HPDE6-E6E7 (cell line): ENCODE data around the gene SYNCRIP.
A peak's percentile ranks its signal among the peaks of the same experiment; 100 is the strongest.
"Not testable (repeated sequence)": the region's sequence is repeated elsewhere in the genome, so short reads cannot be mapped to it uniquely, and the experiment has no call there.

Experiments
- DNase-seq: peaks from one replicate; pipeline ENCODE4 v3.0.0; 2011; ENCODE audit warnings: missing footprints; ENCODE audit errors: extremely low spot score

The SYNCRIP gene

DNA sequence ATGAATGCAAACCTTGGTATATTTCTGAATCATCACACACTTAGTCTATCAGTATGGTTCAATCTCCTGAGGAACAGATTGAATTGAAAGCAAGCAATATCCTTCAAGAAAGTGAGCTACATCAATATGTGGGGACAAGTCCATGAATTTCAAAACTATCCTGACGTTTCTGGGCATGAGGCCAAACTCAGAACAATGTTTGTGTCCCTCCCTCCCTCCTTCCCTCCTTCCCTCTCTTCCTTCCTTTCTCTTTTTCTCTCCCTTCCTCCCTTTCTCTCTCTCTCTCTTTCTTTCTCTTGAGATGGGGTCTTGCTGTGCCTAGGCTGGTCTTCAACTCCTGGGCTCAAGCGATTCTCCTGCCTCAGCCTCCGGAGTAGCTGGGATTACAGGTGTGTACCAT is 27.9 kb upstream of the SYNCRIP start:
- DNase-seq = no peak

DNA sequence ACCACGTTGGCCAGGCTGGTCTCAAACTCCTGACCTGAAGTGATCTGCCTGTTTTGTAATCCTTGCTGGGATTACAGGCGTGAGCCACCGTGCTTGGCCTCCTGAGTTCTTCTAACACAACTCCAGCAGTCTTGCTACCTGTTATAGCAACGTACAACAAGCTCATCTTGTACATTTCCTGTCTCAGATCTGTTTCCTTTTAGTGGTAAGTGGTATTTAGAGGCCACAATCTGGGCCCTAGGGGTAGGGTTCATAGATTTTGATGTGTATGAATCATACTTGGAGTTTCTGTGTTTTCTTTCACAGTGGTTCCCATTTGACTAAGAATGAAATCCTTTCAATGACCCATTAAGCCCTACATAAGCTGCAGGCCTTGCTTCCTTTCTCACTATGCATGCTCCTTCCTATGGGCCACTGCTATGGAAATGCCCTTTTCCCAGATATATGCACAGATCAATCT is 27.1 kb upstream of the SYNCRIP start:
- DNase-seq = peak; percentile 39

DNA sequence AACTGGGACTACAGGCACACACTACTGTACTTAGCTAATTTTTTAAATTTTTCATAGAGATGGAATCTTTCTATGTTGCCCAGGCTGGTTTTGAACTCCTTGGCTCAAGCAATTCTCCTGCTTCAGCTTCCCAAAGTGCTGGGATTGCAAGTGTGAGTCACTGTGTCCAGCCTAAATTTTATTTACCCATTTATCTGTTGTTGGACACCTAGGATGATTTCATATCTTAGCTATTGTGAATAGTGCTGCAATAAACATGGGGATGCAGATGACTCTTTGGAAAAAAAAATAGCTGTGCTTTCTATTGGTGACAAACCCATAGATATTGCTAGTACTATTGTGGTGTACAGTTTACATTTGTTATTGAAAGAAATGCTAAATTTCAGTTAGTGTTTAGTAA is 19.6 kb upstream of the SYNCRIP start:
- DNase-seq = no peak

DNA sequence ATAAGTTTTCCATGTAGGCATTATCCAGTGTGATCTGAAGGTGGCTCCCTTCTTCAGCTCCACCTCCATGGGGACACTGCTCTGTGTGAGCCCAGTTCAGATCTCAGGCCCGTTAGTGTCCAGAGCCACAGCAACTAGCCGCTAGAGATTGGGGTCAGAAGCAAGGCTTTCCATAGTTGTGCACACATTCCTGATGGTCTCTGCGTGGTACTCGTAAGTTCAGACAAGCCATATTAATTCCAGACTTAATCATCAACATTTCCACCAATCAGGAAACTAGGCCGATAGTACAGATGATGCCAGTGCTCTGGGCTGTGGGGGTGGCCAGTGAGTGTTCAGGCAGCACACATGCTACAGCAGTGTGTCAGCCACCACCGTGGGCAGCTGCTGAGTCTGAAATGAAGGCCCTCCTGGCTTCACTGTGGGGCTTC is 17.5 kb upstream of the SYNCRIP start:
- DNase-seq = peak; percentile 79

DNA sequence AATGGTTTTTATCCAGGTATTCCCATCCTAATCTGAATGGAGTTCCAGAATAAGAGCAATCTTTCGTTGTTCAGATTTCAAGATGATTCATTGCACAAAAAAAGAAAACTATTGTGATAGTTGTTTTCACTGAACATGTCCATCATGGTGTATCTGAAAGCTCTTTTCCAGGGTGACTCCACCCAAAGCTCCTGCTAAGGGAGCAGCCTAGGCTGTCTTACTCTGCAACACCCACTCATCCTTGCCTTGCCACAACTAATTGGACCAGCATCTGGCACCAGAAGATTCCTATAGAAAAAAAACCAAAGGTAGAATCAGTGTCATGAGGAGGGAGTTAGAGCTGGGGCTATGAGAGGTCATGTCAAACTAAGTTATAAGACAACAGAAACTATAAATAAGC is 7.9 kb upstream of the SYNCRIP start:
- DNase-seq = no peak

DNA sequence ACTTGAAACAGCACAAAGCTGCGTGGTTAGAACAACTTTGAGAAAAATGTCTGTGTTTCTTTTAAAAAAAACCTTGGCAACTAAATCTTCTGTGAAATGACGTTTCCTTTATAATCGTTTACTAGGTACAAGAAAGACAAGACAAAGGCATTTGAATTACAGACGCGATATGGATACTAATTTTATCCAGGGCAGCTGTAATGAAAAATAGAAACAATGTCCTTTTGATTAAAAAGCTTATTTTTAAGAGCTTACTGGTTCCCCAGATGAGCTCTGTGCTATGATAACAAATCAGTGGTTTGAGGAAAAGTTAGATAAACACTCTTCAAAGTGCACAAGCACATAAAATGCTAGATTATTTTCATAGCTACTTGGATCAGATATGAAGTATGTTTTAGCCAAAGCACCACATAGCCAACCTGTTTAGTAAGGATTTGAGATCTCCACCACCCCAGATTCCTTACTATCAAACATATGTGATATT is 1.6 kb upstream of the SYNCRIP start:
- DNase-seq = no peak

DNA sequence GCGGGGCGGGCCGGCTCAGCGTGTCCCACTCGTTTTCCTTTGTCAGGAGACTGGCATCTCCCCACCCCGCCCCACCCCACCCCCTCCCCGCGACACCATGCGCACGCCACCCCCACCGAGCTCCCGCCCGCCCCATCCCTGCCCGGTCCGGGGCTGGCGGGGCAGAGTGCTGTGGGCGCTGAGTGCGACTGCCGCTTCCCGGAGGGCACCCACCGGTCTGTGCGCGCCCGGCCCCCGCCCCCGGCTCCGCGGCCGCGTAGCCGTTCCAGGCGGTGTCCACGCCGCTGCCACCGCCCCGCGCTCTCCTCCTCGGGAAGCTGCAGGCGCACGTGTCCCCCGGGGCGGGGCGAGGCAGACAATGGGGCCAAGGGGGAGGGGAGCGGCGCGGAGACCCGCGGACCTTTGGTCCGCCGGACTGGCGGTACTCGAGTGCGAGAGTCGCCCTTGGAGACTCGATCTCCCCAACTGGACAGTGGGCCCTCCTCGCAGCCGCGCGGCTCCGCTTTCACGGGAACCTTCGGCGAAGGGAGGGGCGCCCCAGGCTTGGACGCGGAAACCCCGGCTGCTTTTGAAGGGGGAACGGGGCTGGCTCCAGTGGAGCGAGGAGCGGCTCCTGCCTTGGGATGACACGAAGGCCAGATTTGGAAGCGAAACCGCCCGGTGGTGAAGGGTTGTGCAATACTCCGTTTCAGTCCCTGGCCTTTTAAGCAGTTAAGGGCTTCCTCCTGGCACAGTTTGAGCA is 1.0 kb upstream of the SYNCRIP start:
- peak; percentile 65 for DNase-seq

DNA sequence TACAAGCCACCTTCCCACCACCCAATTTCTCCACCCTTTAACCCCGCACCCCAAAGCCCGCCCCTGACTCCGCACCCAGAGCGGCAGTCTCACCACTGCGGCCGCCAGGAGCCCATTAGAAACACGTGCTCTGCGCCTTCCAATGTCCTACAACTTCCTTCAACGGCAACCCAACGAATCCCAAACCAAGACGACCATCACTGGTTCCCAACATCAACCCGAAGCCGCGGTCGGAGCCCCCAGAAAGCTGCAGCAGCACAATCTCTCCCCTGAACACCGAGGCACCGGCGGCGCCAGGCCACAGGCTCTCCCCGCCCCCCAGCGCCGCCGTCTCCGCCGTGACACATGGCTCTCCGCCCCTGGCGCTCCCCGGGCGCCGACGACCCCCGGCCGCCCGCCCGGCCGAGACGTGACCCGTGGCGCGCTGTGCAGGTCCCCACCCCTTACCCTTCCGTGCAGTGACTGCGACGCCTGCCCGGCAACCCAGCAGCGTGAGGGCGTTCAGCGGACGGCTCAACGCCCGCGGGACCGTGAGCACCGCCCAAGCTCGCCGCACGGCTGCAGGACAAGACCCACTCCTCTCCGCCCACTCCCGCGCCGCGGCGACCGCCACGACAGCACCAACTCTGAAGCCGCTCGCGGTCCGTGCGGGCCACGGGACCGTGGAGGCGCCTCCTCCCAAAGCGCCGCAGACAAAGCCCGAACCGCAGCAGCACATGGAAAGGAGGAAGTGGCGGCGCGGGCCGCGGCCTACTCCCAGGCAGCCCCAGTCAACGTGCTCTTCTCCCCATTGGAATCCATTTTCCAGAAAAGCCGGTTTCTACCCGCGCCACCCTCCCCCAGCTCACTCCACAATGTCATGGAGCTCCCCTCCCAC is 551 bp downstream of the SYNCRIP start:
- DNase-seq = no peak

DNA sequence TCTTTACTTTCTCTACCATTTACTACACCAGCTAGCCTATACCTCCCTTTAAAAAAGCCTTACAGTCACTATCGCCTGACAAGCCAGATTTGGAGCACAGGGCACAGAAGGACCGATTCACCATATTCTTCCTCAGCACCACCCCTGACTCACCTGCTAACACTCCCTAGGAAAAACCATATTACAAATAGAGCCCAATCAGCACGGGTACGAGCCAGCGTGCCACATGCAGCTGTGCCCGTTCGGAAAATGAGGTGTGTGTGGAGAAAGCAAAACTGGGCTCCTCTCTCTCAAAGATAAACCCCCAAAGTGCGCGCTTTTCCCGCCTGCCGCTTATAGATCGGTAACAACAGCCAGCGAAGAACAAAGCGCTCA is 1.2 kb downstream of the SYNCRIP start:
- no peak for DNase-seq

DNA sequence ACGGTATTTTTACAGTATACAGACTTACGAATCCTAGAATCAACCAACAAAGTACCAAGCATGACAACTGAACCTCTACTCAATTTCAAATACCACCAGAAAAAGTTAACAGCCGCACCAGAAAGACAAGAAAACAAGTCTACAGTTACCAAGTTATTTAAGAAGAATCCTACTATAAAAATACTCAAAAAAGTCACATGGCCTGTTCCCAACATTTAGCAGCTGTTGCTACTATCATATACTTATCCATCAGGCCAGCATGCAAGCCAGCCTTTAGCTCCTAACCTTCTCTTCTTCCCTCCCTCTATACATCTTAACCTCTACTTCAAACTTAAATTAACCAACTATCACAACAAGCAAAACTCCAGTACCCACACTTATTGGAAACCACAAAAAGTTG is 1.9 kb downstream of the SYNCRIP start:
- DNase-seq = no peak

DNA sequence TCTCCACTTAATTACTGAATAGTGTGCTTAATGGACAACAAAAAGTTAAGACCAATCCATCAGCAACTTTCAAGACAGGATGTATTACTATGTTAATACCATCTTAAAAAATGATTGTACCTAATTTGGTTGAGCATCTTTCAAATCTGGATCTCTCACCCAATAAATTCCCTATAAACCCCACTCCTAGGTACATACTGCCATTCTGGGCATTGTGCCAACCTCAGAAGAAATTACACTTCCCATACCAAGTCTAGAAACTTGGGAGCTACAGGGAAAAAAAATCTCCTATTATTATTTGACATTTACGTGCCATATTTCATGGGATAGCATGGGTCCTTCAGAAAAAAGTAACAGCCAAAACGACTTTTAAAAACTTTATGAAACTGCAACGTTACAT is 5.1 kb downstream of the SYNCRIP start:
- DNase-seq = no peak

DNA sequence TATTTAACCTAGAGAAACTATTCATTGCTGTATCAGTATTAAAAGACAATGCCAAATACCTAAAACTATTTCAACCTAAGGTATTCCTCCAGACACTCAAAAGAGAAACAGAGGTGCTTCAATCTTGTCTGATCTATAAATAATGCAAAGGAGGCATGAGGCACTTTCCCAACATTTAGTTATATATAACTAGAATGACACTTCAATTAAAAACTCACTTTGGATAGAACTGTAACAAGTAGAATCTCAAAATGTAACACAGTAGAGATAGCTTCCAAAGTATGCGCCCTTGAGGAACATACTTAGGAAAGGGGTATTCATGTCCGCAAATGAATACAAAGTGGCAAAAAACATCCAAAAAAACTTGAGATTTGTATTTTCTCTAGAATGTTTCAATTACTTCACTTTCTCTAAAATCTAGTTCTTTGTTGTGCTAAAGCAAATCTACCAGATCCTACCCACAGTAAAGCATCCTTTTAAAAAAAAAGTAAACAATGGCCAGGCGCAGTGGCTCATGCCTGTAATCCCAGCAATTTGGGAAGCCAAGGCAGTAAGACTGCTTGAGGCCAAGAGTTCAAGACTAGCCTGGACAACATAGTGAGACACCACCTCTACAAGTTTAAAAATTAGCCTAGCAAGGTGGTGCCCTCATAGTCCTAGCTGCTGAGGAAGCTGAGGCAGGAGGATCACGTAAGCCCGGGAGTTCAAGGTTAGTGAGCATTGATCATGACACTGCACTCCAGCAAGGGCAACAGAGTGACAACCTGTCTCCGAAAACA is 10.3 kb downstream of the SYNCRIP start:
- DNase-seq = no peak

DNA sequence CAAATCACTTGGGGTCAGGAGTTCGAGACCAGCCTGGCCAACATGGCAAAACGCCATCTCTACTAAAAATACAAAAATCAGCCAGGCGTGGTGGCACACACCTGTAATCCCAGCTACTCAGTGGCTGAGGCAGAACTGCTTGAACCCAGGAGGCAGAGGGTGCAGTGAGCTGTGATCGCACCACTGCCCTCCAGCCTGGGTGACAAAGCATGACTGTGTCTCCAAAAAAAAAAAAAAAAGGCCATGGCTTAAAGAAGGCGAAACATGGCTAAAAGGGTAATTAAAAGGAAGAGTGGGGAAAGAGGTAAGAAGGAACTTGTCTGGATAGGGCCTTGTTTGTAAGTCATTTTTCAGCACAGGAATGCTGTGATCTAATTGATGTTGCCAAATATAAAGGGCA is 11.6 kb downstream of the SYNCRIP start:
- not testable (repeated sequence) for DNase-seq

DNA sequence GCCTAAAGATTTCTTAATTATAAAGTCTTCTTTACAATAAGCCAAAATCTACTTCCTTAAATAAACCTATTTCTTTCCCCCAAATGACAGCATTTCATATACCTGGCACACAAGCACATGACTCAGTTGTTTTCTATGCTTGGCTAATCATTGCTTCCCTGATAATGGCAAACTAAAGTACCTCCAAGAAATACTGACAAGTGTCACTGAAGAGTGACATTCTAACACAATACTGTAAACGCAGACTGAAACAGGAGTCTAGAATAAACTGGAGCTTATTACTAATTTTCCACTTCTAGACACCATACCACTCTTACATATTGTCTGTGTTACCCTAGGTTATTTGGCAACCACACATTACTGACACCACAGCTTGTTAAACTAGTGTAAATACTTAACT is 14.3 kb downstream of the SYNCRIP start:
- DNase-seq = no peak

DNA sequence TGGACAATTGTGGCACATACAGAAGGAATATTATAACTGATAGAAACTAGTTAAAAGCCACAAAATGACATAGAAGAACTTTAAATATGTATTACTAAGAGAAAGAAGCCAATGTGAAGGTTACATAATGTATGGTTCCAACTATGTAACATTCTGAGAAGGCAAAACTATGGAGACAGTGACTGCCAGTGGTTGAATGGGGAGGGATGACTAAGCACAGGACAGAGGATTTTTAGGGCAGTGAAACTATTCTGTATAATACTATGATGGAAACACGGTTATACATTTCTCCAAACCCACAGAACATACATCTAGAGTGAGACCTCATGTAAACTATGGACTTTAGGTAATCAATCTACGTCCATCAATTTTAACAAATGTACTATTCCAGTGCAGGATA is 22.4 kb downstream of the SYNCRIP start:
- DNase-seq = no peak

DNA sequence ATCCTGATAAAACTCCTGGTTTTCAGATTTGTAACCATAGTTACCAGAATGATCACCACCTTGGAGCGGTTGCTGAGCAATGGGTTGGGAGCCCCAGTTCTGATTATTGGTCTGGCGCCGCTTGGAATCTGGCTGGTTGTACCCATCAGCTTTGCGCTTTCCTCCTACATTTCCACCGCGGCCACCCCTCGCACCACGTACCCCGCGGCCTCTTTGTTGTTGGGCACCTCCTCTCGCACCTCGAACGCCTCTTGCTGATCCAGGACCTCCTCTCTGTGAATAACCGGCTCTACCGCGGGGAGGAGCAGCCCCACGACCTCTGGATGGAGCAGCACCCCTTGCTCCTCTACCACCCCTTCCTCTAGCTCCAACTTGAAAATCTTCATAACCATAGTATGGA is 27.9 kb downstream of the SYNCRIP start:
- DNase-seq = no peak

DNA sequence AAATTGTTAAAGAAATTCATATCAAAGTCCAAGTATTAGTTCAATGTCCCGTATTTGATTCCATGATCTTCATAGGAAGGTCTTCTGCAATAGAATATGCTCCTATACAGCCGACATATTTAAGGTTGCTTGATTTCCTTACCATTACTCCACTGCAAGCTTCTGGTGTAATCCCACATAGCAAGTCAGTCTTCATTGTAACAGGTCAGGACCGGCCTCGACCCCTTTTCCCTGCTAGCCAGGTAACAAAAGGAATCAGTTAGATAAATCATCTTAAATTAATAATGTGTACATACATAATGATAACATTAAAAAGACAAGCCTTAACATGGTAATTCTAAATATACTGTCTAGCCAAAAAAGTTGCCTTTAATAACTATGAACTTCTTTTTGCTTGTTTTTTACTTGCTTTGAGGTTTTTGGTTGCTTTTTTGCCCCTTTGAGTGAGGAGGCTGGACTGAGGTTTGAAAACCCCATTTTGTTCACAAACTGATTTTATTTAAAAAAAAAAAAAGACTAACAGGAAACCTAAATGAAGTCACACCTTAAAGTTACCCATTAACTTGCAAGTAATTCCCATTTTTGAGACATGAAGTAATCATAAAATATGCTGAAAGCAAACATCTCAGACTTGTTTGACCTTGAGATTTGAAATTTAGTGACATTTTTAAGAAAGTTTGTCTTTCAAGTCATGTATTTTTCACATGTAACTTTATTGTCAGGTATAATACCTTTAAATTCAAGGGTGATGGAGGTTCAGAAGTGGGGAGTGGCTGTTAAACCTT is 29.8 kb downstream of the SYNCRIP start:
- no peak for DNase-seq

DNA sequence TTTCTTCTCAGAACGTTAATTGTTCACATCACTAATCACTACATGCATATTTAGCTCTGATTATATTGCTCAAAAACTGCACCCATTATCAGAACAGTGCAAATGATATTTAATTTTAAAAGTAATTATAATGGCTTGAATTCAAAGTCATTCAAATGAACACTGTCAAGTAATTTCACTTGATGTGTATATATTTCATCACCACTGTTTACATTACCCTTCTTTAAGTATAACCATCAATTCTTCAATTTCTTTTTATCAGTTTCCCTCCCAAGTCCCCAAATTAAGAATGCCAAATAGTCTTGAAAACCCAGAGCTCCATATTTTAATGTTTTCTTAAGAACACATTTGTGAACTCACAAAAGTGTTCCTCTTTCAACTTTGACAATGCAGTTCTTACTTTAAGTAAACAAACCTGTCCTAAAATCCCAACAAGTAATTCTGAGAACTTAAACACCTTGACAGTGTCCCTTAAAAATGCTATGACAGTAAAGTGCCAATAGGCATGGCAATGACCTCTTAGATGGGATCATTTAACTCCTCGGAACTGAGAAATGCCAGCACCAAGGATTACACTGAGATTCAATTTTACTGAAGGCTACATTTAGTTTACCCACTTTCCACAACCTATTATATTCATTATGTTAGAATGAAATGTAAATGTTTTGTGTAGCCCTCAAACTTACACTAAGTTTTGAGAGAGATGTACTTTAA is 32.3 kb downstream of the SYNCRIP start:
- DNase-seq = no peak

DNA sequence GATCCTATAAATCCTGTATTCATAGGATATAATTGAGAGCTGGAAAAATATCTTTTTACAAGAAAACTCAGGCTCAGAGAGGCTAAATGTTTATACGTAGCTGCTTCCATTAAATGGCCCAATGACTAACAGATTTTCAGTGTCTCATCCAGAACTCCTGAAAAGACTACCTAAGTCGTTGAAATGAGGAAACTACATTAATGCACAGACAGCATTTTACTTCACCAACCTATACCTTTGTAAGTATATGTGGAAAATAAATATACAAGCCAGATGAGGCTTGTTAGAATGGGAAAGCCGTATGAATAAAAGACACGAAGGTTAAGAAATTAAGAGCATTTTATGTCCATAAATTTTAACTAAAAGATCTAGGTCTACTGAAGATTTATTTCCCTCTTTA is 40.6 kb downstream of the SYNCRIP start:
- no peak for DNase-seq

DNA sequence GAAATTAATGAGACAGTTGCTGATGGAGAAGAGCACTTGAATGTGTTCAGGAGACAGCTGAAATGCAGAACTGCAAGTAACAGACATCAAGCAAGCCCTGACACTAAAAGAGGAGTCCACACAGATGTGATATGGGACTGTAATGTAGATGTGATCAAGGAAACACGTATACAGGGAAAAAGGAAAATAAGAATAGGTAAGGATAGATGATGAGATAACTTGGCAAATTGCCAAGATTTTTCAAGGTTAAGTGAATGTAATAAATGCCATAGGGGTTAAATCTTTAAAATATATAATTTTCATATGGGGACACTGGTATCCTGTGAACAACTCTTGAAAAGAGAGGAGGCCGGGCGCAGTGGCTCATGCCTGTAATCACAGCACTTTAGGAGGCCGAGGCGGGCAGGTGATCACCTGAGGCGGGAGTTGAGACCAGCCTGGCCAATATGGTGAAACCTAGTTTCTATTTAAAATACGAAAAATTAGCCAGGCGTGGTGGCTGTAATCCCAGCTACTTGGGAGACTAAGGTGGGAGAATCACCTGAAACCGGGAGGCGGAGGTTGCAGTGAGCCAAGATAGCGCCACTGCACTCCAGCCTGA is 41.9 kb downstream of the SYNCRIP start:
- no peak for DNase-seq
